HG03095 (cell line): ENCODE results near the gene GALNT9.

Experiments
- ATAC-seq: cut with Tn5 transposase; IDR thresholded peaks from one replicate; pipeline ENCODE4 v1.9.1; 2021; ENCODE audit warnings: moderate library complexity; ENCODE audit not compliant: unreplicated experiment

Gene GALNT9

GRCh38 chr12:132344601-132345000 is 15.2 kb upstream of the GALNT9 start:
- no peak for ATAC-seq

GRCh38 chr12:132344181-132344580 is 14.8 kb upstream of the GALNT9 start:
- ATAC-seq = no peak

- ATAC-seq = no peak
Measured at GRCh38 chr12:132343294-132344004, 14.1 kb upstream of the GALNT9 start.

- ATAC-seq = no peak
Measured at GRCh38 chr12:132342251-132343227, 13.2 kb upstream of the GALNT9 start.

- ATAC-seq = no peak
Measured at GRCh38 chr12:132341318-132342050, 12.1 kb upstream of the GALNT9 start.

GRCh38 chr12:132340266-132341035 is 11.1 kb upstream of the GALNT9 start:
- ATAC-seq = no peak

GRCh38 chr12:132339856-132340255 is 10.5 kb upstream of the GALNT9 start:
- ATAC-seq = no peak

- no peak for ATAC-seq
Measured at GRCh38 chr12:132338781-132339180, 9.4 kb upstream of the GALNT9 start.

- ATAC-seq = no peak
Measured at GRCh38 chr12:132338311-132338710, 8.9 kb upstream of the GALNT9 start.

GRCh38 chr12:132337557-132337956 is 8.2 kb upstream of the GALNT9 start:
- ATAC-seq = no peak

GRCh38 chr12:132336451-132337413 is 7.3 kb upstream of the GALNT9 start:
- no peak for ATAC-seq

GRCh38 chr12:132335179-132335756 is 5.9 kb upstream of the GALNT9 start:
- ATAC-seq = no peak

- no peak for ATAC-seq
Measured at GRCh38 chr12:132333766-132334165, 4.4 kb upstream of the GALNT9 start.

- ATAC-seq = no peak
Measured at GRCh38 chr12:132333273-132333672, 3.9 kb upstream of the GALNT9 start.

GRCh38 chr12:132330549-132330881 is 1.1 kb upstream of the GALNT9 start:
- ATAC-seq = no peak

- ATAC-seq = no peak
Measured at GRCh38 chr12:132329720-132330548, 545 bp upstream of the GALNT9 start.

- ATAC-seq = no peak
Measured at GRCh38 chr12:132328282-132329029, 933 bp downstream of the GALNT9 start.
